Measurements from ENCODE around the gene FKBP5.
A peak's percentile ranks its signal among the peaks of the same experiment; 100 is the strongest.
"Not testable (repeated sequence)": the region's sequence is repeated elsewhere in the genome, so short reads cannot be mapped to it uniquely, and the experiment has no call there.

FKBP5 gene

DNA sequence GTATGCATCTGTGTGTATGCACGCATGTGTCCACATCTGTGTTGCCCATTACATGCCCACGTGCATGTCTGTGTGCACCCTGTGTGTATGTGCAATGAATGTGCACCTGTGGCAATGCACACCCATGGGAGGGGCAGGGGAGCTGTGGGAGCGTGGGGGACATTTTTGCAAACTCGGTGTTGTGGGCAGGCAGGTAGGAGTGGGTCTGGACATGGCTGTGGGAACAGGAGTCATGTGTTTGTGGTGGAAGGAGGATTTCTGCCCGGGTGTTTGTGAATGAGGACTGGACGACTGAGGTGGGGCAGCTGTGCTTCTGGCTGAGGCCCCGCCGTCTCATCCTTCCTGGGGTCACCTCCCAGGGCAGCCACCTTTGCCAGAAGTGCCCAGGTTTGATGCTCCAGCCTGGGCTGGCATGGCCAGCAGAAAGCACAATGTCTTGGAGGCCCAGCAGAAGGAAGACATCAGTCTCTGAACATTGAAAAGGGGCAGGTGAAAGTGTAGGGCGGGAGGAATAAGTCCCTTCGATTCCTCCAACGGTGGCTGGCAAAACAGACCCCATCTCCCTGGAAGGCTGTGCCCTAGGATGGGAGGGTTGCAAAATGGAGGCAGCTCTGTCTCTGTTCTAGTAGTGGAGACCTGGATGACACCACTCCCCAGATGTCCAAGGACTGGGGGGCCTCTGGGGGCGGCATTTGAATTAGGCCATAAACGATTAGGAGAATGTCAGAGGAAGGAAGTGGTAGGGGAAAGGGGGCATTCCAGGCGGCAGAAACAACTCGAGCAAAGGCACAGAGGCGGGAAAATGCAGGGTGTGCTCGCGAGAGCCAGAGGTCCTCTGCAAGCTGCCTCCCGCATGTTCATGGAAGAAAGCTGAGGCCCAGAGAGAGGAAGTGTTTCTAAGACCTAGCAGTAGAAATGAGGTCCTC is 29.0 kb upstream of the FKBP5 start:
- peak overlapping the region; percentile 87 for H3K27ac Mint-ChIP-seq
- no peaks in the 10 kb centered on the region for H3K9me3 Mint-ChIP-seq
- peaks cover 52% of the 10 kb centered on the region for H3K4me1 Mint-ChIP-seq (ENCODE audit: low read depth)
- peak overlapping the region; percentile 41 for H3K4me3 Mint-ChIP-seq
- no peaks in the 10 kb centered on the region for H3K36me3 Mint-ChIP-seq (ENCODE audit: low read depth)
- no peaks in the 10 kb centered on the region for H3K27me3 Mint-ChIP-seq (ENCODE audit: low read depth)

DNA sequence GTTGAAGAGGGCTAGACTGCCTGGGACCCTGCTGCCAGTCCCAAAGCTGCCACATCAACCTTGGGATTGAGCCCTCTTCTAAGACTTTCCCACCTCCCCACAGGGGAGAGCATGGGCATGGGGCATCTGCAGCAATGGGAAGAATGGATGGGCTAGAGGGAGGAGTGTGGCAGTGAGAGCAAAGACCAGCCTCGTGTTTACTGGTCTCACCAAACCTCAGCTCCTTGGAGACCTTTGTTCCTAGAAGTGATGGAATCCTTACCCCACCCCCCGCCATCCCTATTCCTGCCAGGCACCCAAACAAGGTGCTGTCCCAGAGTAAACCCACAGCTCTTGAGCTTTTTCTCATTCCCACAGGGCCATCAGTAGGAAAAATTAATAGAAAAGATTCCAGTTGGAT is 28.1 kb upstream of the FKBP5 start:
- Mint-ChIP-seq H3K4me3 (no peak overlapping the region), H3K36me3 (ENCODE audit: low read depth) (no peaks in the 10 kb centered on the region), H3K27me3 (ENCODE audit: low read depth) (no peaks in the 10 kb centered on the region), H3K9me3 (no peaks in the 10 kb centered on the region), H3K4me1 (ENCODE audit: low read depth) (peaks cover 51% of the 10 kb centered on the region), H3K27ac (no peak overlapping the region)

DNA sequence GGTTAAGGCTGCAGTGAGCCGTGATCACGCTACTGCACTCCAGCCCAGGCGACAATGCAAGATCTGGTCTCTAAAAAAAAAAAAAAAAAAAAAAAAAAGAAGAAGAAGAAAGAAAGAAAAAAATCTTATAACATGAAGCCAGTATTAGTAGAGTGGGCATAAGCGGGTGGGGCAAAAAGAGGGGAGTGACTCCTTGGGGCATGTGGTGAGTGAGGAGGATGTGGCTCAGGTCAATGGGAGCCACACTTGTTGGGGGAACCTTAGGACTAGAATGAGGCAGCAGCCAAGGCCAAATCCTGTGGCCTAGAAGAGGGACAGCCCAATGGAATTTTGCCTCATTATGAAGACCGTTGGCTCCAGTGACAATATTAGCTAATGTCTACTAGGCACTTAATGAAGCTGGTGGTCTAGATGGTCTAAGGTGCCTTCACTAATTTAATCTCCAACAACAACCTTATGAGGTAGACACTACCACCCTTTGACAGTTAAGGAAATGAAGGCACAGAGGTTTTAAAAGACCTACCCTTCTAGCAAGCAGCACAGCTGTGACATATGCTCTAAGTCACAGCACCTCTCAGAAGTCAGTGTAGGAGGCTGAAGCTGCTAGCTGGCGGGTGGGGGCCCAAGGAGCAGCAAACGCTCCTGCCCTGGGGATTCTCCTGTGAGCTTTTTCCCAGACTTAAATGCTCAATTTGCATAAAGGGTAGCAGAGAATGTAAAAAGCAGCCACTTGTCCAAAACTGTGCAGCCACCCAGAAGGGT is 24.5 kb upstream of the FKBP5 start:
- peaks cover 8% of the 10 kb centered on the region for H3K9me3 Mint-ChIP-seq
- H3K36me3 Mint-ChIP-seq (ENCODE audit: low read depth): no peaks in the 10 kb centered on the region
- H3K4me1 Mint-ChIP-seq (ENCODE audit: low read depth): peaks cover 34% of the 10 kb centered on the region
- H3K27me3 Mint-ChIP-seq (ENCODE audit: low read depth): no peaks in the 10 kb centered on the region
- H3K27ac Mint-ChIP-seq: no peak overlapping the region
- H3K4me3 Mint-ChIP-seq: no peak overlapping the region

DNA sequence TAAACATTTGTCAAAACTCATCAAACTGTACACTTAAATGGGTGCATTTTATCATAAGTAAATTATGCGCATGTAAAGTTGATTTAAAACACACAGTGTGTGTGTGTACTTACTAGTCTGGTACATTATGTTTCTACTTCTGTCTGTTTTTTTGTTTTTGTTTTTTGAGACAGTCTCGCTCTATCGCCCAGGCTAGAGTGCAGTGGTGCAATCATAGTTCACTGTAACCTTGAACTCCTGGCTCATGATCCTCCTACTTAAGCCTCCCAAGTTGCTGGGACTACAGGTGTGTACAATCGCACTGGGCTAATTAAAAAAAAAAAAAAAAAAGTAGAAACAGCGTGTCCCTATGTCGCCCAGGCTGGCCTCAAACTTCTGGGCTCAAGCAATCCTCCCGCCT is 23.0 kb upstream of the FKBP5 start:
- Mint-ChIP-seq H3K27ac (no peak overlapping the region), H3K4me3 (no peak overlapping the region), H3K9me3 (peaks cover 8% of the 10 kb centered on the region), H3K27me3 (ENCODE audit: low read depth) (no peaks in the 10 kb centered on the region), H3K36me3 (ENCODE audit: low read depth) (no peaks in the 10 kb centered on the region), H3K4me1 (ENCODE audit: low read depth) (peaks cover 26% of the 10 kb centered on the region)

DNA sequence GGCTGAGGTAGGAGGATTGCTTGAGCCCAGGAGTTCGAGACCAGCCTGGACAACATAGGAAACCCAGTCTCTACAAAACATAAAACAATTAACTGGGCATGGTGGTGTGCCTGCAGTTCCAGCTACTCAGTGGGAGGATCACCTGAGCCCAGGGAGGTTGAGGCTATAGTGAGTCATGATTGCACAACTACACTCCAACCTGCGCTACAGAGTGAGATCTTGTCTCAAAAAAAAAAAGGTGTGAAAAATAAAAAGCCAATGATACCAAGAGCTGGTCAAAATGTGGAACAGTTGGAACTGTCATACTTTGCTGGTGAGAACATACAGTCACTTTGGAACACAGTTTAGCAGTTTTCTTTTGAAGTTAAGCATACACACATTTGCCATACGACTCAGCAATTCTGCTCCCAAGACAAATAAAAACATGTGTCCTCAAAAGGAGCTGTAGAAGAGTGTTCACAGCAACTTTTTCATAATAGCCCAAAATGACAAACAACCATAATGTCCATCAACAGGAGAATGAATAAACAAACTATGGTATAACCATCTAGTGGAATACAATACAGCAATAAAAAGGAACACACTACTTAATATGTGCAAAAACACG is 21.6 kb upstream of the FKBP5 start:
- Mint-ChIP-seq H3K4me1 (ENCODE audit: low read depth) (peaks cover 26% of the 10 kb centered on the region), H3K4me3 (no peak overlapping the region), H3K27ac (peak overlapping the region; percentile 24), H3K36me3 (ENCODE audit: low read depth) (no peaks in the 10 kb centered on the region), H3K27me3 (ENCODE audit: low read depth) (no peaks in the 10 kb centered on the region), H3K9me3 (peaks cover 8% of the 10 kb centered on the region)

DNA sequence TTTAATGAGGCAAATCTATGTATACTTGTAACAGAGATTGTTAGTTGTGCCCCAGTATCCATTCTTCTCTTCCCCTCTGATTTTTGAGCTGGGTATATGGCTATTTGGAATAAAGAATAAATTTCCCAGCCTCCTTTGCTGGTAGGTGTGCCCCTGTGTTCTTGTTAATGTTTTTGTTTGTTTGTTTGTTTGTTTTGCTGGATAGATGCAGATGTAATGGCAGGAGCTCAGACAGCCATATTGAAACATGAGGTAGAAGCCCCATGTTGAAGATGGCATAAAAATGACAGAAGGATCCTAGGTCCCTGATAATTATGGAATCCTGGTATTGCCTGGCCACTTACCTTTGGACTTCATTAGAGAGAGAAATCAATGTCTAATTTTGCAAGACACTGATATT is 19.9 kb upstream of the FKBP5 start:
- H3K36me3 Mint-ChIP-seq (ENCODE audit: low read depth): no peaks in the 10 kb centered on the region
- H3K4me3 Mint-ChIP-seq: no peak overlapping the region
- H3K27me3 Mint-ChIP-seq (ENCODE audit: low read depth): no peaks in the 10 kb centered on the region
- H3K27ac Mint-ChIP-seq: no peak overlapping the region
- peaks cover 23% of the 10 kb centered on the region for H3K4me1 Mint-ChIP-seq (ENCODE audit: low read depth)
- peaks cover 15% of the 10 kb centered on the region for H3K9me3 Mint-ChIP-seq

DNA sequence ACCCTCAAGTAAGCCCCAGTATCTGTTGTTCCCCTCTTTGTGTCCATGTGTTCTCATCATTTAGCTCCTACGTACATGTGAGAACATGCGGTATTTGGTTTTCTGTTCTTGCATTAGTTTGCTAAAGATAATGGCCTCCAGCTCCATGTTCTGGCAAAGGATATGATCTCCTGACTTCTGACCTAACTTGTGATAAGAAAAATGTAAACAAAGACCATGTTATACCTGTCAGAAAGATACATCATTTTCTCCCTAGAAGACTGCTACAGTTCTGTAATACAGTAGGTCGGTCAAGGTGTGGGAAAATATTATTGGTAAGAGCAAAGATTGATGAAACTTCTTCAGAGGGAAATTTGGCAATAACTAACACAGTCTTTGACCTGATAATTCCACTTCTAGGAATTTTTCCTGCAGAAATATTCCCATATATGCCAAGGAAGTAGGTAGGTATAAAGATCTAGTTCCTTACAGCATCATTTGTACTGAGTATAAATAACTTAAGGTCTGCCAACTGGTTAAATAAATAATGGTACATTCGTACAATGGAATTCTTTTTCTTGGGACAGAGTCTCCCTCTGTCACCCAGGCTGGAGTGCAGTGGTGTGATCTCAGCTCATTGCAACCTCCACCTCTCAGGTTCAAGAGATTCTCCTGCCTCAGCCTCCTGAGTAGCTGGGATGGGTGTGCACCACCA is 19.1 kb upstream of the FKBP5 start:
- H3K4me3 Mint-ChIP-seq: no peak overlapping the region
- no peaks in the 10 kb centered on the region for H3K27me3 Mint-ChIP-seq (ENCODE audit: low read depth)
- no peaks in the 10 kb centered on the region for H3K36me3 Mint-ChIP-seq (ENCODE audit: low read depth)
- H3K4me1 Mint-ChIP-seq (ENCODE audit: low read depth): peaks cover 18% of the 10 kb centered on the region
- no peak overlapping the region for H3K27ac Mint-ChIP-seq
- H3K9me3 Mint-ChIP-seq: peaks cover 16% of the 10 kb centered on the region

DNA sequence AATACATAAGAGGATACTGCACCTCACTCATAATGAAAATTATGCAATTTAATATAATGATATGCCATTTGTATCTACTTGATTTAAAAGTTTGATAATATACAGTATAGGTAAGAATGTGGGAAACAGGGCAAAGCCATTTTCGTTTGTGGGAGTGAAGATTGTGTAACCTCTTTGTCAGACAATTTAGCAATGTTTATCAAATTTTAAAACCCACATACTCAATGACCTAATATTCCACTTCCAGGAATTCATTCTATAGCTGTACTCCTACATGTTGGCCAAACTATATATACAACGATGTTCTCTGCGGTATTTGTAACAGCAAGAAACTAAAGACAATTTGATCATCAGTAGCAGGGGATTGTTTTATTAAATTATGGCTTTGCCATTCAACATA is 17.8 kb upstream of the FKBP5 start:
- no peaks in the 10 kb centered on the region for H3K36me3 Mint-ChIP-seq (ENCODE audit: low read depth)
- H3K27me3 Mint-ChIP-seq (ENCODE audit: low read depth): no peaks in the 10 kb centered on the region
- peaks cover 16% of the 10 kb centered on the region for H3K9me3 Mint-ChIP-seq
- no peak overlapping the region for H3K27ac Mint-ChIP-seq
- peaks cover 15% of the 10 kb centered on the region for H3K4me1 Mint-ChIP-seq (ENCODE audit: low read depth)
- no peak overlapping the region for H3K4me3 Mint-ChIP-seq

DNA sequence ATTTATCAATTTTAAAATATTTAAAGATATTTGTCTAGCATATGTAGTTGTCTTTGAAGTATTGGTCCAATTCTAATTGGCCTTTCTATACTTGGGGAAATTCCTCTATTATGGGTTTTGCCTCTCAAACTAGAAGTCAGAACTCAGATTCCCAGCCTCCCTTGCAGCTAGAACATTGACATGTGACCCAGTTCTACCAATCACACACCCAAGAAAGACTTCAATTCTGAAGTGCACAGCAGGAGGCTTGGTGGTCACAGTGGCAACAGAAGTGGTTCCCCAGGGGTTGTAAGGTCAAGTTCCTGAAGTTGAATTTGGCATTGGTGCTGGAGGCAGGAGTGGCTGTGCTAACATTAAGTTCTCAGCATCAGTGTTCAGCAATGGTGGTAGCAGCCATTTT is 14.8 kb upstream of the FKBP5 start:
- Mint-ChIP-seq H3K27me3 (ENCODE audit: low read depth) (no peaks in the 10 kb centered on the region), H3K36me3 (ENCODE audit: low read depth) (no peaks in the 10 kb centered on the region), H3K9me3 (peaks cover 9% of the 10 kb centered on the region), H3K4me3 (no peak overlapping the region), H3K4me1 (ENCODE audit: low read depth) (peaks cover 7% of the 10 kb centered on the region), H3K27ac (no peak overlapping the region)

DNA sequence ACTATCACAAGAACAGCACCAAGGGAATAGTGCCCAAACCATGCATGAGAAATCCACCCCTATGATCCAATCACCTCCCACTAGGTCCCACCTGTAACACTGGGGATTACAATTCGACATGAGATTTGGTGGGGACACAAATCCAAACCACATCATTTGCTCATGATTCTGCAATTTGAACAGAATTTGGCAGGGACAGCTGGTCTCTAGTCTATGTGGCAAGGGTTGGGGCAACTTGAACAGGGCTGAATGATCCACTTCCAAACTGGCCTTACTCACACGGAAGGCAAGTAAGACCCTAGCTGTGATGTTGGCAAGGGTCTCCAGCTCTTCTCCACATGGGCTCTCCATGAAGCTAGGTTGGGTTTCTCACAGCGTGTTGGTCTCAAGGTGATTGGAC is 10.1 kb upstream of the FKBP5 start:
- H3K27me3 Mint-ChIP-seq (ENCODE audit: low read depth): no peaks in the 10 kb centered on the region
- H3K9me3 Mint-ChIP-seq: peaks cover 4% of the 10 kb centered on the region
- no peak overlapping the region for H3K27ac Mint-ChIP-seq
- H3K4me1 Mint-ChIP-seq (ENCODE audit: low read depth): peaks cover 5% of the 10 kb centered on the region
- H3K36me3 Mint-ChIP-seq (ENCODE audit: low read depth): no peaks in the 10 kb centered on the region
- H3K4me3 Mint-ChIP-seq: no peak overlapping the region

DNA sequence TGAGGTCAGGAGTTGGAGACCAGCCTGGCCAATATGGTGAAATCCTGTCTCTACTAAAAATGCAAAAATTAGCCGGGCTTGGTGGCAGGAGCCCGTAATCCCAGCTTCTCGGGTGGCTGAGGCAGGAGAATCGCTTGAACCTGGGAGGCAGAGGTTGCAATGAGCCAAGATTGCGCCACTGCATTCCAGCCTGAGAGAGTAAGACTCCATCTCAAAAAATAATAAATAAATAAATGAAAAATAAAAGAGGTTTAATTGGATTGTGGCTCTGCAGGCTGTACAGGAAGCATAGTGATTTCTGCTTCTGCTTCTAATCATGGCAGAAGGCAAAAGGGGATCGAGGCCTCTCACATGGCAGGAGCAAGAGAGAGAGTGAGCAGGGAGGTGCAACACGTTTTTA is 9.7 kb upstream of the FKBP5 start:
- H3K27ac Mint-ChIP-seq; H3K27me3 Mint-ChIP-seq (ENCODE audit: low read depth); H3K4me3 Mint-ChIP-seq; H3K4me1 Mint-ChIP-seq (ENCODE audit: low read depth); H3K36me3 Mint-ChIP-seq (ENCODE audit: low read depth); H3K9me3 Mint-ChIP-seq: not testable (repeated sequence)

DNA sequence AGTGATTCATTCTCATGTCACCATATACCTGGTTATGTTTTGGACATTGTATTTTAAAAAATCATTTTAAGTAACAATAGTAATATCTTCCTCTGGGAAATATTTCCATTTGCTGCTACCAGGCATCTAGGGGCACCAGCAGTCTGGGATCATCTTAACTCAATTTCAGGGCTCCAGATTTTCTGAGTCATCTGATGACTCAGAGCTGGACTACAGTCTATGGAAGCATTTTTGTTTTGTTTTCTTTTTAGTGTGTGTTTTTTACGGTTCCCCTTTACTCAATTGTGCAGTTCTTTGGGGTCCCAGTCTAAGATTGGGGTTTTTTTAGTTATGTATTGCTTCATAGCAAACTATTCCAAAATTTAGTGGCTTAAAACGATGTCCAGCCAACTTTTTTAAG is 5.7 kb upstream of the FKBP5 start:
- no peak overlapping the region for H3K4me3 Mint-ChIP-seq
- H3K27ac Mint-ChIP-seq: no peak overlapping the region
- H3K9me3 Mint-ChIP-seq: no peaks in the 10 kb centered on the region
- no peaks in the 10 kb centered on the region for H3K36me3 Mint-ChIP-seq (ENCODE audit: low read depth)
- H3K27me3 Mint-ChIP-seq (ENCODE audit: low read depth): no peaks in the 10 kb centered on the region
- H3K4me1 Mint-ChIP-seq (ENCODE audit: low read depth): peaks cover 5% of the 10 kb centered on the region

DNA sequence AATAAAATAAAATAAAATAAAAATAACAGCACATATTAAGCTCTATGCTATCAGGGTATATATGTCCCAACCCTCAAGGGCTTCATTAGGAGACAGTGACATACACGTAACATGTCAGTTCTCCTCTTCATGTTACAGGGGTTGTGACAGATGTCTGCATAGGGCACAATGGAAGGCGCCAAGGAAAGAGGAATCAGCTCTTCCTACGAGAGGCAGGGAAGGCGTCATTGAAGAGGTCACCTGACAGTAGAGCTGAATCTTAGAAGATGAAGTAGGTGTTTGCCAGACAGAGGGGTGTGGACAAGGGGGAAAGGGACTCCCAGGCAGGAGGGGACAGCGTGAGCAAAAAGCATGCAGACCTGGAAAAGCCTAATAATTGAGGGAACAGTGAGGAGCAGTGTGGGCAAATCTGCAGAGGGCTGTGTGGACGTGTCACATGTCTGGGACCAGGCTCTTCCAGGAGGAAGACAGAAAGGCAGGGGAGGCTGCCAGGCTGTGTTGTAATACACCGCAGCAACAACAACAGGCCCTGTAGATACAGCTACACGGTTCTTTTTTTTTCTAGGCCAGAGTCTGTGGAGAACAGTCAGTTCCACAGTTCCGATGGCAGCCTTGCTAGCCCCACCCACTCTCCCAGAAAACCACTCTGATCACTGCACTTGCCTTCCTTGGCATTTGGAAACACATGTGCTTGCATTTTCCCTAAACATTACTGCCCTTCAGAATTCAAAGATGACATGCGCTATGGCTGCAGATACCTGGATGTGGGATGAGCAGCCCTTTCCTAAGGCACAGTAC is 2.5 kb upstream of the FKBP5 start:
- Mint-ChIP-seq H3K27me3 (ENCODE audit: low read depth) (no peaks in the 10 kb centered on the region), H3K27ac (no peak overlapping the region), H3K9me3 (no peaks in the 10 kb centered on the region), H3K4me3 (no peak overlapping the region), H3K36me3 (ENCODE audit: low read depth) (no peaks in the 10 kb centered on the region), H3K4me1 (ENCODE audit: low read depth) (peaks cover 16% of the 10 kb centered on the region)

DNA sequence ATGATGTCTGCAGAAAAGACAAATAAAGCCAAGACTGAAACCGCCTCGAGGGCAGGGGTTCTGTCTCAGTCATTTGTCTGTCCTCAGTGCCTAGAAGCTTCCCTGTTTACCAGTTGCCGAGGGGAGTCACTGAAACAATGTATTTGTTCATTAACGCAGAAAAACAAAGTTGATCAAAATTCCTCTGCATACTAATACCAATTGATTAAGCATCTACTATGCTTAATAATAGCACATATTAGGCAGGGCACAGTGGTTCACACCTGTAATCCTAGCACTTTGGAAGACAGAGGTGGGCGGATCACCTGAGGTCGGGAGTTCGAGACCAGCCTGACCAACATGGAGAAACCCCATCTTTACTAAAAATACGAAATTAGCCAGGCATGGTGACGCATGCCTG is 1.8 kb upstream of the FKBP5 start:
- H3K27me3 Mint-ChIP-seq (ENCODE audit: low read depth): no peaks in the 10 kb centered on the region
- H3K9me3 Mint-ChIP-seq: no peaks in the 10 kb centered on the region
- H3K4me3 Mint-ChIP-seq: no peak overlapping the region
- peaks cover 16% of the 10 kb centered on the region for H3K4me1 Mint-ChIP-seq (ENCODE audit: low read depth)
- H3K36me3 Mint-ChIP-seq (ENCODE audit: low read depth): no peaks in the 10 kb centered on the region
- no peak overlapping the region for H3K27ac Mint-ChIP-seq
